ENCODE data around the gene PELI2.

The PELI2 gene

GRCh38 chr14:56145181-56145769 is 27.1 kb downstream of the PELI2 start:
- H3K9ac ChIP-seq = no peak overlapping the region
- no peaks in the 10 kb centered on the region for H3K4me1 ChIP-seq
- H3K27ac ChIP-seq = no peak overlapping the region
- no peak overlapping the region for H2AFZ ChIP-seq
- no peak overlapping the region for H3K4me3 ChIP-seq (ENCODE audit: low read depth, low read length)
- TF ChIP-seq CTCF (IDR thresholded peaks at IDR 0.05) = no peak
- H3K79me2 ChIP-seq = peaks cover 5% of the 10 kb centered on the region
- no peaks in the 10 kb centered on the region for H3K27me3 ChIP-seq (ENCODE audit: control insufficient read depth, insufficient read depth, low read length)
- no peaks in the 10 kb centered on the region for H3K9me3 ChIP-seq (ENCODE audit: control insufficient read depth, low read length)
- H3K36me3 ChIP-seq (ENCODE audit: control insufficient read depth, insufficient read depth, low read length) = no peaks in the 10 kb centered on the region
- H3K4me2 ChIP-seq (ENCODE audit: low read length) = no peak overlapping the region

GRCh38 chr14:56145965-56146364 is 27.8 kb downstream of the PELI2 start:
- Histone ChIP-seq H3K36me3 (ENCODE audit: control insufficient read depth, insufficient read depth, low read length) (no peaks in the 10 kb centered on the region), H3K27ac (no peak overlapping the region), H3K9me3 (ENCODE audit: control insufficient read depth, low read length) (no peaks in the 10 kb centered on the region), H2AFZ (no peak overlapping the region), H3K27me3 (ENCODE audit: control insufficient read depth, insufficient read depth, low read length) (no peaks in the 10 kb centered on the region), H3K79me2 (peaks cover 5% of the 10 kb centered on the region), H3K4me2 (ENCODE audit: low read length) (no peak overlapping the region), H3K4me1 (no peaks in the 10 kb centered on the region), H3K4me3 (ENCODE audit: low read depth, low read length) (no peak overlapping the region), H3K9ac (no peak overlapping the region)
- no peak for TF ChIP-seq CTCF (IDR thresholded peaks at IDR 0.05)

GRCh38 chr14:56147449-56147848 is 29.2 kb downstream of the PELI2 start:
- no peak overlapping the region for H3K4me2 ChIP-seq (ENCODE audit: low read length)
- no peaks in the 10 kb centered on the region for H3K4me1 ChIP-seq
- no peak overlapping the region for H3K27ac ChIP-seq
- H3K9me3 ChIP-seq (ENCODE audit: control insufficient read depth, low read length) = no peaks in the 10 kb centered on the region
- H3K4me3 ChIP-seq (ENCODE audit: low read depth, low read length) = no peak overlapping the region
- H2AFZ ChIP-seq = no peak overlapping the region
- no peak for TF ChIP-seq CTCF (IDR thresholded peaks at IDR 0.05)
- no peaks in the 10 kb centered on the region for H3K27me3 ChIP-seq (ENCODE audit: control insufficient read depth, insufficient read depth, low read length)
- H3K79me2 ChIP-seq = no peaks in the 10 kb centered on the region
- no peak overlapping the region for H3K9ac ChIP-seq
- no peaks in the 10 kb centered on the region for H3K36me3 ChIP-seq (ENCODE audit: control insufficient read depth, insufficient read depth, low read length)

- Histone ChIP-seq H3K4me3 (ENCODE audit: low read depth, low read length) (no peak overlapping the region), H3K9ac (no peak overlapping the region), H3K36me3 (ENCODE audit: control insufficient read depth, insufficient read depth, low read length) (no peaks in the 10 kb centered on the region), H3K27ac (no peak overlapping the region), H3K27me3 (ENCODE audit: control insufficient read depth, insufficient read depth, low read length) (no peaks in the 10 kb centered on the region), H3K9me3 (ENCODE audit: control insufficient read depth, low read length) (no peaks in the 10 kb centered on the region), H3K79me2 (no peaks in the 10 kb centered on the region), H2AFZ (no peak overlapping the region), H3K4me2 (ENCODE audit: low read length) (no peak overlapping the region), H3K4me1 (no peaks in the 10 kb centered on the region)
- TF ChIP-seq CTCF (IDR thresholded peaks at IDR 0.05) = no peak
Observed at GRCh38 chr14:56147986-56148901, 30.0 kb downstream of the PELI2 start.
